ENCODE results near the gene HNRNPF. TPM values are rescaled to one million over a fixed set of nuclear protein-coding genes. Genes with fewer than 3 reads are reported as not detected.

HNRNPF gene
- total RNA-seq, 1 experiment from 2014 or later = 515 TPM

GRCh38 chr10:43376828-43377423 lies 32.1 kb downstream of the HNRNPF start:
- no peak for DNase-seq (ENCODE audit: low spot score)

- DNase-seq (ENCODE audit: low spot score) = no peak
Measured at GRCh38 chr10:43376046-43376635, 32.8 kb downstream of the HNRNPF start.

DNA sequence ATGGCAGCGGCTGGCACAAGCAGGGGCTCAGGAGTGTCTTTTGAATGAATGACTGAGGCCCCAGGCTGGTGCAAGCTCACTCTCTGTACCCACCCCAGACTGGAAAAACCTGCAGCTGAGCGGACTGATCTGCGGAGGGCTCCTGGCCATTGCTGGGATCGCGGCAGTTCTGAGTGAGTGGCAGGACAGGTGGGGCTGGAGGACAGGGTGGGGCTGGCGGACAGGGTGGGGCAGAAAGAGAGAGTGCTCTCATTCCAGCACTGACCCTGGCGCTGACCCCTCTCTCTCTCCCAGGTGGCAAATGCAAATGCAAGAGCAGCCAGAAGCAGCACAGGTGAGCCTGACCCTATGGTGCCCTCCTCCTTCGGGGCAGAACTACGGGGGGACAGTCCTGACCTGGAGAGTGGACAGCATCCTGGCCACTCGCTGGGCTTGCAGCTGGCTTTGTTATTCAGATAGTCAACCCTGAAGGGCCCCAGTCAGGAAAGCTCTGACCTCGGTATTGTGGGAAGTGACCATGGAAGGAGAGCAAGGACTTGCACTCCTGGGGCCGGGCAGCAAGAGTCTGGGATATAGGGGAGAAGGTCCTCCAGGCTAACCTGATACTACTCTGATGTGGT lies 33.5 kb downstream of the HNRNPF start:
- peak; percentile 64 for DNase-seq (ENCODE audit: low spot score)

DNA sequence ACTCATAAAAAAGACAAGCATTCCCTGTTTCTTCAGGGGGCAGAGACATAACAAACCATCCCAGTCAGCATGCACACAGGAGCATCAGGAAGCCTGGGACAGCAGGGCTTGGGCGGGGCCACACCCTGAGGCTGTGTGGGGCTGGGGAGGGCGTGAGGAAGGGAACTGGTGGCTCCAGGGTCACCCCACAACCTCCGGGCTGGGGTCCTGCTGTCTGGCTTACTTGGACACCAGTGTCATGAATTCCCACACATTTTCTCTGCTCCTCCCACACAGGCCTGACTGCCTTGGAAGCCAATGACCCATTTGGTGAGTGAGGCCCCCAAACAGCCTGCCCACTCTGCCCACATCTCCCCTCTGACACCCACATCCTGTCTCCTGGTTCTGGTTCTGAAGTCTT lies 34.8 kb downstream of the HNRNPF start:
- DNase-seq (ENCODE audit: low spot score) = no peak

DNA sequence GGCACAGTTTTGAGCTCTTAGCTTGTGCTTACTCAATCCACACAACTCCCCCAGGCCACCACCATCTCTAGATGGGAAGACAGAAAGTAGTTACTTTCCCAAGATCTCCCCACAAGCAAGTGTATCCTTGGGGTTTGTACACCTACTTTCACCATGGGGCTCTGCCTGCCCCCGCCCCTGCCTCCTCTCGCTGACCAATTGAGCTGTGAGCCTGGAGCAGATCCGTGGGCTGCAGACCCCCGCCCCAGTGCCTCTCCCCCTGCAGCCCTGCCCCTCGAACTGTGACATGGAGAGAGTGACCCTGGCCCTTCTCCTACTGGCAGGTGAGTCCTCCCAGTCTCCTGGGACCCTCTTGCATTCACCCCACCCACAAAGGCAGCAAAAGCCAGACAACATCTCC lies 35.5 kb downstream of the HNRNPF start:
- no peak for DNase-seq (ENCODE audit: low spot score)

DNA sequence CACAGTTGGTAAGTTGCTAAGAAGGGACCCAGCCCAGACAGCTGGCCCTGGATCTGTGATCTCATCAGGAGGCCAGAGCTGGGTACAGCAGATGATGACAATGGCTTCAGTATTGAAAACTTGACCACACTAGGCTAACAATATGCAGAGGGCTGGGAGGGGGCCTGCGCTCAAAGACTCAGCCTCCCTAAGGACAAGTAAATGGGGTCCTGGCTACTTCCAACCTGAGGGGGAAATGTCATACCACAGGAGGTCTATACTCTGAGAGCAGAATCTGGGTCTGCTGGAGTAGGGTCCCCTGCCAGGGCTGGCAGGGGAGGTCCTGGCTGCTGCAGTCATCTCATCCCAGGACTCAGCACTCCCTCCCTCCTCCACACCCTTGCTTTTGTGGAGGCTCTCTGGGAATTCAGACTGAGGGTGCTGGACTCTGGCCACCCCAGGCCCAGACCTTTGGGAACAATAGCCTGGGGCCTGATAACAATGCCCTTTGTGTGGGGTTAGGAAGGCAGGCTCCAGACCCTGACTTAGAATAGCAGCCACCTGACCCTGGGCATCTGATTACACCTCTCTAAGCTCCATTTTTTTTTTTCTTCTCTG lies 36.1 kb downstream of the HNRNPF start:
- DNase-seq (ENCODE audit: low spot score) = no peak

GRCh38 chr10:43371418-43371817 lies 37.6 kb downstream of the HNRNPF start, which contains the start of gene FXYD4:
FXYD4 (plus strand) TSS chr10:43371636; CDS start chr10:43373747, 2,111 bp downstream.
- no peak for DNase-seq (ENCODE audit: low spot score)

- no peak for DNase-seq (ENCODE audit: low spot score)
Measured at GRCh38 chr10:43370671-43371215, 38.2 kb downstream of the HNRNPF start.

DNA sequence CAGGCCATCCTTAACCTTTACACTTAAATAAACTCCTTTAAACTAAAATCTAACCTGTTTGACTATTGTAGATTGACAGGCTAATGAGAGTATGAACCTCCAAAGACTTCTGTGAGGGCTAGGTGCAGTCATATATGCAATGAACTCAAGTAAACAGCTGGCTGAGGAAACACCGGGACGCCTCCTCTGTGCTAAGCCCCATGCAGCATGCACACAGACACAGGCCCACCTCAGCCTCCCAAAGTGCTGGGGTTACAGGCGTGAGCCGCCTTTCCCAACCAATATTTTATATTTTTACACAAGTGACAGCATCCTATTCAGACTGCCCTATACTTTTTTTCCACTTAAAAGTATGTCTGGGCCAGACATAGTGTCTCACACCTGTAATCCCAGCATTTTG lies 39.1 kb downstream of the HNRNPF start:
- DNase-seq (ENCODE audit: low spot score) = no peak

GRCh38 chr10:43365001-43365400 lies 44.0 kb downstream of the HNRNPF start:
- peak; percentile 31 for DNase-seq (ENCODE audit: low spot score)

GRCh38 chr10:43362191-43362839 lies 46.7 kb downstream of the HNRNPF start:
- peak; percentile 91 for DNase-seq (ENCODE audit: low spot score)

GRCh38 chr10:43361547-43362190 lies 47.3 kb downstream of the HNRNPF start:
- no peak for DNase-seq (ENCODE audit: low spot score)

DNA sequence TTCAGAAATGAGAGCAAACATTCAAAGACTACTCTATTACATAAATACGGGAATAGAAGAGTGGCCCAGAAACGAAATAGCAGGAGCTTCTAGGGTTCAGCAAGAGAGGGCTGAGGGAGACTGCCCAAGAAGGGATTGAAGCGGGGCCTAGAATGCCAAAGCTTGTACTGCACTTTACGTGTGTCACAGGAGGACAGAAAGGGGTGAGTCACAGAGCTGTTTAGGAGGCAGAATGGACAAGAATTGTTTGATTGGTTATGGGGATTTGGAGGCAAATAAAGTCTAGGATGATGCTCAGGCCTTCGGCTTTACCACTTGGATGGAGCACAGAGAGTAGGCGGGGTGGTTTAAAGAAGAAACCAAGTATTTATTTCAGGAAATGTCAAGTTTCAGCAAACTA lies 48.9 kb downstream of the HNRNPF start:
- no peak for DNase-seq (ENCODE audit: low spot score)

DNA sequence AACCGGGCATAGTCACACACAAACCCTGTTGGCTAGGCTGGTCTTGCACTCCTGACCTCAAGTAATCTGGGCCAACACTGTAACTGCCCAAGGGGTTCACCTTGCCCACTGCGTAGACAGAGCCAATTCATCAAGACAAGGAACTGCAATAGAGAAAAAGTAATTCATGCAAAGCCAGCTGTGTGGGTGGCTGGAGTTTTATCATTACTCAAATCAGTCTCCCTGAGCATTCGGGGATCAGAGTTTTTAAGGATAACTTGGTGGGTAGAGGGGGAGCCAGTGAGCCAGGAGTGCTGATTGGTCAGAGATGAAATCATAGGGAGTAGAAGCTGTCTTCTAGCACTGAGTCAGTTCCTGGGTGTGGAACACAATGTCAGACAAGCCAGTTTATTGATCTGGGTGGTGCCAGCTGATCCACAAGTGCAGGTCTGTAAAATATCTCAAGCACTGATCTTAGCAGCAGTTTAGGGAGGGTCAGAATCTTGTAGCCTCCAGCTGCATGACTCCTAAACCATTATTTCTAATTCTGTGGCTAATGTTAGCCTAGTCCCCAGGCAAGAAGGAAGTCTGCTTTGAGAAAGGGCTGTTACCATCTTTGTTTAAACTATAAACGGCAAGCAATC lies 53.1 kb downstream of the HNRNPF start:
- peak; percentile 91 for DNase-seq (ENCODE audit: low spot score)

- DNase-seq (ENCODE audit: low spot score) = peak; percentile 19
Measured at GRCh38 chr10:43354879-43355380, 54.1 kb downstream of the HNRNPF start.

GRCh38 chr10:43354330-43354635 lies 54.7 kb downstream of the HNRNPF start:
- DNase-seq (ENCODE audit: low spot score) = no peak

DNA sequence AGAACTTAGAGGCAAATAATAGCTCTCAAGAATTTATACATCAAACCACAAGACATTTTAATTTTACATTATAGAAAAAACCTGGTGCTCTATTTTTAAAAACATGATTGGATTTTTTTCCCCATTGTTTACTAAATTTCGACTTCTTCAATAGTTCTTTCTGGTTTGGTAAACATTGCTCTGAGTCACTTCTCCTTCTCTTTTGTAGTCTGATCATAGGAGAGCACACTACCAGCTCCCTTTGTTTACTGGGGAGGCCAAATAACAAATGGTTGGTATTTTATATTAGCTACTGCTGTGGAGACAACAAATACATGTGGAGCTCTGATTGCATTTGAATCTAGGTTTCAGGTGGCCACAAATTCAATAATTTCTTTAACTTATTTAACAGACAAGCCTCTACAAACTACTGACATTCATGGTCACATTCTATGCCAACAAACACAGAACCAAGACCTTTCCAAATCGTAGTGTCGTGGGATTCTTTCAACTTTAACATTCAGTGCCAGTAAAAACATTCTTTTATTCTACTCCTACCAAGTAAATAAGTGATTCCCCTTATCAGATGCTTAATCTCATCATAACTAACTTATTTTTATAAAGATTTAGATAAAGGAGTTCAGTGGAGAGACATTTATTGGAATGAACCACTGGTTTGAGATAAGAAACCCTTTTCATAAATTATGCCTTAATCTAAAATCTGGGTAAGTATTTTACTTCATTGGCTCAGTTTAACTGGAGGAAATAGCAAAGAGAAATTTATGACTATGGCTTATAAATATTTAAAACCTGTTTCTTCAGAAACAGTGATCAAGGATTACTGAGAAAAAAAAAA lies 55.3 kb downstream of the HNRNPF start:
- peak; percentile 64 for DNase-seq (ENCODE audit: low spot score)

DNA sequence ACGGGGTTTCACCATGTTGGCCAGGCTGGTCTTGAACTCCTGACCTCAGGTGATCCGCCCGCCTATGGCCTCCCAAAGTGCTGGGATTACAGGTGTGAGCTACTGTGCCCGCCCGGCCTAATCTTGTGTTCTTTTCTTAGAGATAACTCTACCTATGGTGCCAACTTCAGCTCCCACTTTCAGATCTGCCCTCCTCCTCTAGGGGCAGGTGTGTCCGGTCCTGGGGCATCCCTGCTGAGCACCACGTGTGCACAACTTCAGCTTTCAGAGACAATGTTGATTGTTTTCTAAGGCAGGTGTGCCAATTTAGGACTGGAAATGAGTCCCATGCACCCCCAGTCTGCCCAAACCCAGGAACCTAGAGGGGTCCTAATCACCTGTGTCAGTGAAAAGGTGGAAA lies 56.0 kb downstream of the HNRNPF start:
- DNase-seq (ENCODE audit: low spot score) = peak; percentile 20

DNA sequence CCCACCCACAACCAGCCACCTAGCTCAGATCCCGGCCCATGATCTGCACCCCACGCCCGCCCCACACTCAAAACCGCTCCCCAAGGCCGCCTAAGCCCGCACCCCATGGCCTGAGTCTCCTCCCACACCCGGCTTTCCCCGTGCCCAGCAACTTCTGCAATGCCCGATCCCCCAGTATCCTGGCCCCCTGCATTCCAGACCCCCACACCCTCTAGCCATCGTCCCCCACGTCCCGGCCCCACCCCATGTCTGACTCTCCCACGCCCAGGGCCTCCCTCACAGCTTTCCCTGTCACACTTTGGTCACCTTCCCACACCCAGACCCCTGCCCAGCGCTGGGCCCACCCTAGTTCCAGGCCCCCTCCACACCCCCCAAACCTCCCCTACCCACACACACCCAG lies 57.7 kb downstream of the HNRNPF start:
- no peak for DNase-seq (ENCODE audit: low spot score)

DNA sequence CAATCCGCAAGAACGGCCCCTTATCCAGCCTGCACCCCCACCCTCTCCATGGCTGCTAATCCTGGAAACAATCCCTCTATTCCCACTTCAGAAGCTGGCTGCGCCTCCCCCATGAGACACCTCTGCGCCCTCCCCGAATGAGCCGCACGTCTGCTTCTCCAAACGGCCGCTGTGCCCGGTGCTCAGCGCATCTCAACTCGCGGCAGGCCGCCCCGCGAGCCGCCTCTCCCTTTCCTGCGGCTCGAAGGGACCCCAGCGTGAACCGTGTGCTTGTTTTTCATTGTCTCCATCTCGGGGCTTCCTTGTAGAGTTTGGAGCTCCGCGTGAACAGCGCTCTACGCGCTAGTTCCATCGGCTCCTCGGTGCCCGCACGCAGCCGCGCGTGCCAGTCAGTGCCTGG lies 58.3 kb downstream of the HNRNPF start:
- no peak for DNase-seq (ENCODE audit: low spot score)
